C4-2B (cell line): ENCODE results near the gene TMEM145.

Experiments used
- ZFX ChIP-seq: fragments of 450-650 bp; IDR thresholded peaks from 2 replicates; pipeline ENCODE4 v1.6.1; 2017
- TF ChIP-seq, protein P1 (sequence below): fragments of 450-650 bp; conservative IDR thresholded peaks from 2 replicates; pipeline ENCODE4 v1.5.1; 2017; ENCODE audit warnings: mild to moderate bottlenecking

- TF ChIP-seq, protein P1, sequence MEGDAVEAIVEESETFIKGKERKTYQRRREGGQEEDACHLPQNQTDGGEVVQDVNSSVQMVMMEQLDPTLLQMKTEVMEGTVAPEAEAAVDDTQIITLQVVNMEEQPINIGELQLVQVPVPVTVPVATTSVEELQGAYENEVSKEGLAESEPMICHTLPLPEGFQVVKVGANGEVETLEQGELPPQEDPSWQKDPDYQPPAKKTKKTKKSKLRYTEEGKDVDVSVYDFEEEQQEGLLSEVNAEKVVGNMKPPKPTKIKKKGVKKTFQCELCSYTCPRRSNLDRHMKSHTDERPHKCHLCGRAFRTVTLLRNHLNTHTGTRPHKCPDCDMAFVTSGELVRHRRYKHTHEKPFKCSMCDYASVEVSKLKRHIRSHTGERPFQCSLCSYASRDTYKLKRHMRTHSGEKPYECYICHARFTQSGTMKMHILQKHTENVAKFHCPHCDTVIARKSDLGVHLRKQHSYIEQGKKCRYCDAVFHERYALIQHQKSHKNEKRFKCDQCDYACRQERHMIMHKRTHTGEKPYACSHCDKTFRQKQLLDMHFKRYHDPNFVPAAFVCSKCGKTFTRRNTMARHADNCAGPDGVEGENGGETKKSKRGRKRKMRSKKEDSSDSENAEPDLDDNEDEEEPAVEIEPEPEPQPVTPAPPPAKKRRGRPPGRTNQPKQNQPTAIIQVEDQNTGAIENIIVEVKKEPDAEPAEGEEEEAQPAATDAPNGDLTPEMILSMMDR, result no peak
- no peak for TF ChIP-seq ZFX
Measured at GRCh38 chr19:42301646-42302203, 11.4 kb upstream of the TMEM145 start, which contains the start of gene PRR19.
